ENCODE measurements around the gene GORASP1.
A peak's percentile ranks its signal among the peaks of the same experiment; 100 is the strongest.

The GORASP1 gene

GRCh38 chr3:39107388-39108199 lies at the start of gene GORASP1, which contains the start of gene TTC21A:
Gene GORASP1 (minus strand): TSS chr3:39107627. CDS start chr3:39107541, 86 bp downstream.
Gene TTC21A (plus strand): TSS chr3:39107680. CDS start chr3:39107838, 158 bp downstream.
- peak; percentile 23 for DNase-seq

- DNase-seq = no peak
Observed at GRCh38 chr3:39156421-39156820, 49.0 kb upstream of the GORASP1 start.

GRCh38 chr3:39154280-39155021 lies 47.0 kb upstream of the GORASP1 start:
- DNase-seq = no peak

- DNase-seq = no peak
Observed at GRCh38 chr3:39153977-39154279, 46.5 kb upstream of the GORASP1 start.

- no peak for DNase-seq
Observed at GRCh38 chr3:39150803-39151631, 43.6 kb upstream of the GORASP1 start.

GRCh38 chr3:39150148-39150802 lies 42.8 kb upstream of the GORASP1 start:
- no peak for DNase-seq

- DNase-seq = no peak
Observed at GRCh38 chr3:39149498-39150147, 42.2 kb upstream of the GORASP1 start.

- no peak for DNase-seq
Observed at GRCh38 chr3:39149059-39149455, 41.6 kb upstream of the GORASP1 start.

- no peak for DNase-seq
Observed at GRCh38 chr3:39148435-39149058, 41.1 kb upstream of the GORASP1 start.

- no peak for DNase-seq
Observed at GRCh38 chr3:39147711-39148434, 40.4 kb upstream of the GORASP1 start.

GRCh38 chr3:39146611-39147591 lies 39.5 kb upstream of the GORASP1 start:
- no peak for DNase-seq

GRCh38 chr3:39146083-39146501 lies 38.7 kb upstream of the GORASP1 start:
- no peak for DNase-seq

GRCh38 chr3:39144748-39145380 lies 37.4 kb upstream of the GORASP1 start:
- DNase-seq = no peak

GRCh38 chr3:39144095-39144747 lies 36.8 kb upstream of the GORASP1 start:
- DNase-seq = peak; percentile 41

- DNase-seq = no peak
Observed at GRCh38 chr3:39143051-39143885, 35.8 kb upstream of the GORASP1 start.

GRCh38 chr3:39142067-39142466 lies 34.6 kb upstream of the GORASP1 start:
- DNase-seq = no peak

GRCh38 chr3:39141171-39141995 lies 34.0 kb upstream of the GORASP1 start:
- DNase-seq = no peak
